SK-N-SH (cell line): ENCODE measurements around the gene RABAC1. TPM values are rescaled to one million over a fixed set of nuclear protein-coding genes. Genes with fewer than 3 reads are reported as not detected.

ENCODE experiments used
- CTCF ChIA-PET: fragments of 300-600, 350-600 bp; formaldehyde crosslinking; extraction: SDS; loops from one replicate; lab custom pipeline; 2021; lab: Yijun Ruan, JAX
- POLR2A ChIA-PET: fragments of 350-600 bp; sonication (Branson Sonifier 250); formaldehyde crosslinking; extraction: SDS; loops from one replicate; lab custom pipeline; 2020; ENCODE audit warnings: antibody characterized with exemption, inconsistent platforms; lab: Yijun Ruan, JAX
- DNase-seq: peaks from one replicate; pipeline ENCODE4 v3.0.0; 2012
- H2AFZ ChIP-seq: fragments of 200-600 bp; sonication (generic); 2 replicates; pipeline ENCODE4 v1.8.1; 2016; ENCODE audit warnings: antibody characterized with exemption, mild to moderate bottlenecking, low read depth
- H3F3A ChIP-seq: fragments of 200-600 bp; sonication (generic); replicated peaks from 2 replicates; pipeline ENCODE3; 2016; ENCODE audit warnings: antibody characterized with exemption, mild to moderate bottlenecking; ENCODE audit not compliant: insufficient read depth
- H3K27ac ChIP-seq, 2 experiments: fragments of 200-500 bp in 1 of 2; fragments of 200-600 bp in 1 of 2; sonication (Bioruptor generic) in 1 of 2; sonication (generic), shearing (Covaris generic) in 1 of 2; 2 replicates each; pipeline versions ENCODE4 v1.5.1 to v1.6.1; 2014 to 2016; ENCODE audit warnings: low read depth in 2 of 2, inconsistent platforms in 1 of 2, low read length in 1 of 2, mild to moderate bottlenecking in 1 of 2, mixed read lengths in 1 of 2
- H3K27me3 ChIP-seq: fragments of 200-600 bp; sonication (generic), shearing (Covaris generic); 2 replicates; pipeline ENCODE4 v1.6.1; 2016; ENCODE audit warnings: mixed run types; ENCODE audit not compliant: insufficient read depth
- H3K36me3 ChIP-seq, 2 experiments: fragments of 200-500 bp in 1 of 2; fragments of 200-600 bp in 1 of 2; sonication (Bioruptor generic) in 1 of 2; sonication (generic) in 1 of 2; replicated peaks in 1 of 2; 2 replicates each; pipeline versions ENCODE3 to v1.5.1; 2014 to 2016; ENCODE audit warnings: low read length in 1 of 2, mild to moderate bottlenecking in 1 of 2; ENCODE audit not compliant: insufficient read depth in 2 of 2, control insufficient read depth in 1 of 2
- H3K4me1 ChIP-seq, 2 experiments: fragments of 200-500 bp in 1 of 2; fragments of 200-600 bp in 1 of 2; sonication (Bioruptor generic) in 1 of 2; sonication (generic), shearing (Covaris generic) in 1 of 2; 2 replicates each; pipeline versions ENCODE4 v1.5.1 to v1.6.1; 2014 to 2016; ENCODE audit warnings: low read depth in 1 of 2, low read length in 1 of 2, mixed run types in 1 of 2; ENCODE audit not compliant: insufficient read depth in 2 of 2, control insufficient read depth in 1 of 2
- H3K4me2 ChIP-seq: fragments of 200-600 bp; sonication (generic), shearing (Covaris generic); 2 replicates; pipeline ENCODE4 v1.6.1; 2017; ENCODE audit warnings: mixed run types
- H3K4me3 ChIP-seq, 2 experiments: fragments of 200-500 bp in 1 of 2; fragments of 200-600 bp in 1 of 2; sonication (Bioruptor generic) in 1 of 2; sonication (generic), shearing (Covaris generic) in 1 of 2; 2 replicates each; pipeline versions ENCODE4 v1.5.1 to v1.8.1; 2014 to 2016; ENCODE audit warnings: low read depth in 2 of 2, inconsistent platforms in 1 of 2, low read length in 1 of 2, mild to moderate bottlenecking in 1 of 2, mixed read lengths in 1 of 2, moderate library complexity in 1 of 2
- H3K79me2 ChIP-seq: fragments of 200-600 bp; sonication (generic); 2 replicates; pipeline ENCODE4 v1.8.1; 2017; ENCODE audit warnings: mild to moderate bottlenecking; ENCODE audit not compliant: insufficient read depth
- H3K9ac ChIP-seq: fragments of 200-600 bp; sonication (generic); 2 replicates; pipeline ENCODE4 v1.6.1; 2017; ENCODE audit warnings: mixed run types
- H3K9me2 ChIP-seq: fragments of 200-600 bp; sonication (generic); 2 replicates; pipeline ENCODE4 v1.6.1; 2017; ENCODE audit warnings: mixed run types
- H3K9me3 ChIP-seq: fragments of 200-600 bp; sonication (generic); 2 replicates; pipeline ENCODE4 v1.6.1; 2017; ENCODE audit warnings: mixed run types, mild to moderate bottlenecking, moderate library complexity
- H4K20me1 ChIP-seq: fragments of 200-600 bp; sonication (generic); 2 replicates; pipeline ENCODE4 v1.6.1; 2017; ENCODE audit warnings: mild to moderate bottlenecking, mixed run types; ENCODE audit not compliant: insufficient read depth
- ELF1 ChIP-seq: IDR thresholded peaks from 2 replicates; pipeline ENCODE4 v1.4.0; 2012
- FOSL2 ChIP-seq: IDR thresholded peaks from 2 replicates; pipeline ENCODE4 v1.4.0; 2012; ENCODE audit warnings: low read depth, mild to moderate bottlenecking, moderate library complexity, borderline replicate concordance
- FOXJ3 ChIP-seq: sonication (generic); formaldehyde crosslinking; IDR thresholded peaks from 2 replicates; pipeline ENCODE4 v1.5.1; 2020; ENCODE audit warnings: mild to moderate bottlenecking, missing genetic modification reagents
- FOXM1 ChIP-seq: IDR thresholded peaks from 2 replicates; pipeline ENCODE4 v1.4.0; 2012; ENCODE audit warnings: low read depth, mild to moderate bottlenecking
- GABPA ChIP-seq: IDR thresholded peaks from 2 replicates; pipeline ENCODE4 v1.4.0; 2012; ENCODE audit warnings: low read depth, mild to moderate bottlenecking
- GATA2 ChIP-seq: sonication (generic); formaldehyde crosslinking; IDR thresholded peaks from 2 replicates; pipeline ENCODE4 v1.5.0; 2020; ENCODE audit warnings: mild to moderate bottlenecking, missing genetic modification reagents
- JUND ChIP-seq: IDR thresholded peaks from 2 replicates; pipeline ENCODE4 v1.4.0; 2012
- MAX ChIP-seq: IDR thresholded peaks from 2 replicates; pipeline ENCODE4 v1.4.0; 2012; ENCODE audit warnings: low read depth
- MEF2A ChIP-seq: IDR thresholded peaks from 2 replicates; pipeline ENCODE4 v1.4.0; 2012; ENCODE audit warnings: low read depth, borderline replicate concordance
- NRF1 ChIP-seq: IDR thresholded peaks from 2 replicates; pipeline ENCODE4 v1.6.1; 2012; ENCODE audit warnings: low read depth, mild to moderate bottlenecking, low read length
- PBX3 ChIP-seq: IDR thresholded peaks from 2 replicates; pipeline ENCODE4; 2012
- POLR2AphosphoS5 ChIP-seq: IDR thresholded peaks from 2 replicates; pipeline ENCODE4 v1.6.1; 2012; ENCODE audit warnings: low read depth, low read length
- SIN3A ChIP-seq: IDR thresholded peaks from 2 replicates; pipeline ENCODE4 v1.6.1; 2012; ENCODE audit warnings: low read depth, mild to moderate bottlenecking, low read length, moderate library complexity, borderline replicate concordance
- SMC3 ChIP-seq: IDR thresholded peaks from 2 replicates; pipeline ENCODE4 v1.6.1; 2012; ENCODE audit warnings: low read depth, low read length, improper control_type of control experiment
- TAF1 ChIP-seq: IDR thresholded peaks from 2 replicates; pipeline ENCODE4 v1.6.1; 2012; ENCODE audit warnings: low read depth, mild to moderate bottlenecking, low read length, moderate library complexity, borderline replicate concordance
- TCF12 ChIP-seq: IDR thresholded peaks from 2 replicates; pipeline ENCODE4 v1.4.0; 2012
- TEAD4 ChIP-seq: IDR thresholded peaks from 2 replicates; pipeline ENCODE4 v1.4.0; 2012; ENCODE audit warnings: mild to moderate bottlenecking, borderline replicate concordance; ENCODE audit not compliant: insufficient read depth
- USF2 ChIP-seq: fragments of 150-350 bp; IDR thresholded peaks from 2 replicates; pipeline ENCODE4 v1.6.1; 2017; ENCODE audit warnings: antibody characterized with exemption, low read length, low read depth, borderline replicate concordance
- WGBS: methylation state at CpG from one replicate; pipeline ENCODE4 v1.1.6; 2017; ENCODE audit warnings: low lambda C conversion rate; 5-methylcytosine and 5-hydroxymethylcytosine counted together
- polyA plus RNA-seq, 3 experiments: library from polyadenylated mRNA; depleted of rRNA; stranded (reverse); fragments of >200 nt; gene quantifications; 2 replicates each; pipeline ENCODE4 v1.2.3, GENCODE V29; 2012
- TF ChIP-seq, protein P1 (sequence below): fragments of 200-600 bp; sonication (generic); IDR thresholded peaks from 2 replicates; pipeline ENCODE4 v1.6.1; 2017; ENCODE audit warnings: antibody characterized with exemption, mild to moderate bottlenecking, moderate library complexity
- TF ChIP-seq, protein P2 (sequence below): fragments of 150-350 bp; IDR thresholded peaks from 2 replicates; pipeline ENCODE4 v1.6.1; 2016; ENCODE audit warnings: mild to moderate bottlenecking, low read depth, low read length
- TF ChIP-seq, protein P3 (sequence below): IDR thresholded peaks from 2 replicates; pipeline ENCODE4 v1.4.0; 2012; ENCODE audit warnings: low read depth, borderline replicate concordance
- TF ChIP-seq, protein P4 (sequence below): IDR thresholded peaks from 2 replicates; pipeline ENCODE4 v1.4.0; 2012; ENCODE audit warnings: low read depth, borderline replicate concordance

RABAC1 gene
- polyA plus RNA-seq, 1 of the 3 experiments (the other 2 are of a cell fraction) = 287 TPM

- Histone ChIP-seq H3K9me2 (no peaks in the 10 kb centered on the region), H3K4me1 (no peaks in the 10 kb centered on the region), H3K79me2 (no peaks in the 10 kb centered on the region), H3K4me2 (no peak overlapping the region), H3K9ac (no peak overlapping the region), H3K36me3 (no peaks in the 10 kb centered on the region), H3K27ac (no peak overlapping the region), H3F3A (no peaks in the 10 kb centered on the region), H4K20me1 (no peaks in the 10 kb centered on the region), H3K27me3 (peaks cover 5% of the 10 kb centered on the region; the same call in 1 of the 2 replicates), H2AFZ (no peak overlapping the region), H3K9me3 (no peaks in the 10 kb centered on the region), H3K4me3 (no peak overlapping the region)
- WGBS = 70% methylated on average over 13 of the region's 13 CpGs
- ChIA-PET POLR2A (no interaction called here), CTCF (interaction anchor here (1.5 to 2.3 kb wide), 2 partner anchors 17 to 21 kb away, joined by 4 to 7 read pairs; no protein-coding TSS in a partner anchor)
- no peak for DNase-seq
- TF ChIP-seq TAF1 (no peak), FOXJ3 (CRISPR knock-in tag) (no peak), PBX3 (no peak), NRF1 (no peak), USF2 (no peak), GATA2 (CRISPR knock-in tag) (no peak), FOSL2 (no peak), ELF1 (no peak), MEF2A (no peak)
- TF ChIP-seq, protein P1, sequence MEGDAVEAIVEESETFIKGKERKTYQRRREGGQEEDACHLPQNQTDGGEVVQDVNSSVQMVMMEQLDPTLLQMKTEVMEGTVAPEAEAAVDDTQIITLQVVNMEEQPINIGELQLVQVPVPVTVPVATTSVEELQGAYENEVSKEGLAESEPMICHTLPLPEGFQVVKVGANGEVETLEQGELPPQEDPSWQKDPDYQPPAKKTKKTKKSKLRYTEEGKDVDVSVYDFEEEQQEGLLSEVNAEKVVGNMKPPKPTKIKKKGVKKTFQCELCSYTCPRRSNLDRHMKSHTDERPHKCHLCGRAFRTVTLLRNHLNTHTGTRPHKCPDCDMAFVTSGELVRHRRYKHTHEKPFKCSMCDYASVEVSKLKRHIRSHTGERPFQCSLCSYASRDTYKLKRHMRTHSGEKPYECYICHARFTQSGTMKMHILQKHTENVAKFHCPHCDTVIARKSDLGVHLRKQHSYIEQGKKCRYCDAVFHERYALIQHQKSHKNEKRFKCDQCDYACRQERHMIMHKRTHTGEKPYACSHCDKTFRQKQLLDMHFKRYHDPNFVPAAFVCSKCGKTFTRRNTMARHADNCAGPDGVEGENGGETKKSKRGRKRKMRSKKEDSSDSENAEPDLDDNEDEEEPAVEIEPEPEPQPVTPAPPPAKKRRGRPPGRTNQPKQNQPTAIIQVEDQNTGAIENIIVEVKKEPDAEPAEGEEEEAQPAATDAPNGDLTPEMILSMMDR = no peak
- TF ChIP-seq, protein P2, sequence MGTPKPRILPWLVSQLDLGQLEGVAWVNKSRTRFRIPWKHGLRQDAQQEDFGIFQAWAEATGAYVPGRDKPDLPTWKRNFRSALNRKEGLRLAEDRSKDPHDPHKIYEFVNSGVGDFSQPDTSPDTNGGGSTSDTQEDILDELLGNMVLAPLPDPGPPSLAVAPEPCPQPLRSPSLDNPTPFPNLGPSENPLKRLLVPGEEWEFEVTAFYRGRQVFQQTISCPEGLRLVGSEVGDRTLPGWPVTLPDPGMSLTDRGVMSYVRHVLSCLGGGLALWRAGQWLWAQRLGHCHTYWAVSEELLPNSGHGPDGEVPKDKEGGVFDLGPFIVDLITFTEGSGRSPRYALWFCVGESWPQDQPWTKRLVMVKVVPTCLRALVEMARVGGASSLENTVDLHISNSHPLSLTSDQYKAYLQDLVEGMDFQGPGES = no peak
Observed at GRCh38 chr19:42006569-42006968, 47.4 kb upstream of the RABAC1 start.

DNA sequence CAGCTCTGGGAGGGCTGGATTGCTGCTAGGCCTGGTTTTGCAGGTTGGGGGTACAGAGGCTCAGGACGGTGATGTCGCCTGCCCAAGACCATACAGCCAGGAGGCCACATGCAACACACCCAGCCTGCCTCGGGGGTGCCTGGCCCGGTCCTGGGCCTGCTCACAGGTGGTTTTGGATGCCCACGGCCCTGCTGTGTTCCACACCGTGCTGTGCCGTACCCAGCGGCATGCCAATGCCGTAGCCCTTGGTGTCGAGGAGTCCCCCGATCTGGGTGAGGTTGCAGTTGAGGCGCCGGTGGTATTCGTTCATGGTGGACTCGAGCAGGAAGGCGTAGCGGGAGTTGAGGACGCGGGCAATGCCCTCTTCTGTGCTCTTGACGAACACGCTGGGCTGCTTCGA lies 46.4 kb upstream of the RABAC1 start:
- DNase-seq = no peak
- H3K36me3 ChIP-seq = no peaks in the 10 kb centered on the region
- H3K9me3 ChIP-seq = no peaks in the 10 kb centered on the region
- no peak overlapping the region for H3K9ac ChIP-seq
- no peak overlapping the region for H3K4me3 ChIP-seq
- CTCF ChIA-PET = no interaction called here
- no peak overlapping the region for H3K27ac ChIP-seq
- no peaks in the 10 kb centered on the region for H3F3A ChIP-seq
- H3K4me2 ChIP-seq = no peak overlapping the region
- H2AFZ ChIP-seq = no peak overlapping the region
- H3K79me2 ChIP-seq = no peaks in the 10 kb centered on the region
- no peaks in the 10 kb centered on the region for H4K20me1 ChIP-seq
- WGBS = 77% methylated on average over 16 of the region's 22 CpGs
- POLR2A ChIA-PET = interaction anchor here (1.0 kb wide), 1 partner anchor 10 kb away, joined by 3 read pairs; no protein-coding TSS in a partner anchor
- TF ChIP-seq SMC3 = no peak
- TF ChIP-seq FOSL2 = no peak
- TF ChIP-seq, protein P3, sequence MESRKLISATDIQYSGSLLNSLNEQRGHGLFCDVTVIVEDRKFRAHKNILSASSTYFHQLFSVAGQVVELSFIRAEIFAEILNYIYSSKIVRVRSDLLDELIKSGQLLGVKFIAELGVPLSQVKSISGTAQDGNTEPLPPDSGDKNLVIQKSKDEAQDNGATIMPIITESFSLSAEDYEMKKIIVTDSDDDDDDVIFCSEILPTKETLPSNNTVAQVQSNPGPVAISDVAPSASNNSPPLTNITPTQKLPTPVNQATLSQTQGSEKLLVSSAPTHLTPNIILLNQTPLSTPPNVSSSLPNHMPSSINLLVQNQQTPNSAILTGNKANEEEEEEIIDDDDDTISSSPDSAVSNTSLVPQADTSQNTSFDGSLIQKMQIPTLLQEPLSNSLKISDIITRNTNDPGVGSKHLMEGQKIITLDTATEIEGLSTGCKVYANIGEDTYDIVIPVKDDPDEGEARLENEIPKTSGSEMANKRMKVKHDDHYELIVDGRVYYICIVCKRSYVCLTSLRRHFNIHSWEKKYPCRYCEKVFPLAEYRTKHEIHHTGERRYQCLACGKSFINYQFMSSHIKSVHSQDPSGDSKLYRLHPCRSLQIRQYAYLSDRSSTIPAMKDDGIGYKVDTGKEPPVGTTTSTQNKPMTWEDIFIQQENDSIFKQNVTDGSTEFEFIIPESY = no peak
- TF ChIP-seq POLR2AphosphoS5 = no peak
- no peak for TF ChIP-seq SIN3A
- no peak for TF ChIP-seq TEAD4
- TF ChIP-seq ELF1 = no peak
- TF ChIP-seq FOXM1 = no peak
- TF ChIP-seq MEF2A = no peak
- TF ChIP-seq GABPA = no peak
- TF ChIP-seq MAX = no peak
- TF ChIP-seq, protein P4, sequence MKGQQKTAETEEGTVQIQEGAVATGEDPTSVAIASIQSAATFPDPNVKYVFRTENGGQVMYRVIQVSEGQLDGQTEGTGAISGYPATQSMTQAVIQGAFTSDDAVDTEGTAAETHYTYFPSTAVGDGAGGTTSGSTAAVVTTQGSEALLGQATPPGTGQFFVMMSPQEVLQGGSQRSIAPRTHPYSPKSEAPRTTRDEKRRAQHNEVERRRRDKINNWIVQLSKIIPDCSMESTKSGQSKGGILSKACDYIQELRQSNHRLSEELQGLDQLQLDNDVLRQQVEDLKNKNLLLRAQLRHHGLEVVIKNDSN = no peak
- TF ChIP-seq TCF12 = no peak
- TF ChIP-seq JUND = no peak
- H3K9me2 ChIP-seq = no peaks in the 10 kb centered on the region
- peaks cover 16% of the 10 kb centered on the region for H3K27me3 ChIP-seq
- no peaks in the 10 kb centered on the region; a peak in 1 of 4 replicates for H3K4me1 ChIP-seq
